GM19468 (cell line): Measurements from ENCODE around the gene OR51D1.

Experiments used
- ATAC-seq: cut with Tn5 transposase; IDR thresholded peaks from one replicate; pipeline ENCODE4 v1.9.1; 2021; ENCODE audit warnings: mild to moderate bottlenecking, moderate library complexity, moderate number of reproducible peaks; ENCODE audit not compliant: unreplicated experiment; ENCODE audit errors: extremely low read depth

The OR51D1 gene, protein sequence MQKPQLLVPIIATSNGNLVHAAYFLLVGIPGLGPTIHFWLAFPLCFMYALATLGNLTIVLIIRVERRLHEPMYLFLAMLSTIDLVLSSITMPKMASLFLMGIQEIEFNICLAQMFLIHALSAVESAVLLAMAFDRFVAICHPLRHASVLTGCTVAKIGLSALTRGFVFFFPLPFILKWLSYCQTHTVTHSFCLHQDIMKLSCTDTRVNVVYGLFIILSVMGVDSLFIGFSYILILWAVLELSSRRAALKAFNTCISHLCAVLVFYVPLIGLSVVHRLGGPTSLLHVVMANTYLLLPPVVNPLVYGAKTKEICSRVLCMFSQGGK

DNA sequence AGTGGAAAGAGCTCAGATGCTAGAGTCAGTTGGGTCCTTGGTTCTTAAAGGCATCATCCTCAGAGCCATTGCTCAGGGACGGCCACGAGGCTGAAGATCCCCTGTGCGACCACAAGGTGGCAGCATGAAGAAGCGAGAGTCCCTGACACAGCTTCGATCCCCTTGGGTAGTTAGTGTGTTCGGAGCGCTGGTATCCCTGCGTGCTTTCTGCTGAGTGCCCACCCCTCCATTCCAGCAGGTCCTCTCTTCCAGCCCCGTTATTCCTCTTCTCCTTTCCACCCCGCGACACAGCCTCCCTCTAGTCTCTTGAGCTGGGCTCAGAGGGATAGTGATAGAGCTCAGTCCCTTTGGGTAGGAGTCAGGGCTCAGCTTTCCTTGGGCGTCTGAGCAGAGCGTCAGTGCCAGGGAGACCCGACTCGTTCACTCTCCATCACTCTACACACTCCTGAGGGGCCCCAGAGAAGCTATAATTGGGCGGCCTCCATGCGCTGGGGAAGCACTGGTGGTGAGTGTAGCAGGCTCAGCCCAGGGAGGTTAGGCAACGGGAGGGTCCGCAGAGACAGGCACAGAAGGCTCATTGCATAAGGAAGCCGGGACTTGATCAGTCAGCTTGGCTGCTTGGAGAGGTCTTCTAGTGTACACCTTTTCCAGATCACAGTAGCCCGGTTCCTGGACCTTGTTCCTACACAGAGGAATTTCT lies at the start of gene OR51D1:
Gene OR51D1 (plus strand): TSS at position 516 of the 700 bp plus-strand sequence. CDS start 2,314 bp downstream, outside the sequence.
- ATAC-seq, result peak; percentile 90

DNA sequence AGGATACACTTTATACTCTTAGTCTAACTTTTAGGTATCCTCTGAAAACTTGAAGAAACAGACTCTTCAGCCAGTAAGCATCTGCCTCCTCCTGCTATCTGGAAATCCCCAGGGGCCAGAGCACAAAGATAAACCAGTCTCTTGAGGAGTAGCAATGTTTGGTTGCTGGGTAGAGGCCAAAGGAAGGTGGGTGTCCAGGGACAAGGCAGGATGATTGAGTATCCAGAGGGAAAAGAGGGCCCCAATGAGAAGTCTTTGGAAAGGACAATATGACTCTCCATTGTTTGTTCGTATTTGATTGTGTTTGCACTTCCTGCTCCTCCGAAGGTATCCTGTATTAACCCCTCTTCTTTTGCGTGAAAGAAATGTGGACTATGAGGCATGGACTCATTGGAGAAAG lies 48.3 kb upstream of the OR51D1 start:
- ATAC-seq, result no peak

DNA sequence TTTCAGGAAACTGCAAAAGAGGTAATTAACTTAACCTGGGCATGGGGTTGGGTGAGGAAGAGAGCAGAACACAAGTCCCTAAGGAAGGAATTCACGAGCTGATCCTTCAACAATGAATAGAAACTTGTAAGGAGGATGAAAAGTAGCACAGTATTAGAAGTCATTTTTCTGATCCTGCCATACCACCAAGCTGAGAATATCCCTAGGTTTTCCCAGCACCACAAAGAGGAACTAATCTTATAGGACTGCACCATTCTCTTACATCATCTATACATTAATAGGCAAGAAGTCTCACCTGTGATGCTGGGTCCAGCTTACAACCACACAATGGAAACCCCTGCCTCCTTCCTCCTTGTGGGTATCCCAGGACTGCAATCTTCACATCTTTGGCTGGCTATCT lies 43.5 kb upstream of the OR51D1 start, which contains the start of gene OR52I1:
Gene OR52I1 (plus strand): TSS at position 301 of the 400 bp plus-strand sequence. CDS start 0 bp downstream, at position 301.
- ATAC-seq, result no peak

DNA sequence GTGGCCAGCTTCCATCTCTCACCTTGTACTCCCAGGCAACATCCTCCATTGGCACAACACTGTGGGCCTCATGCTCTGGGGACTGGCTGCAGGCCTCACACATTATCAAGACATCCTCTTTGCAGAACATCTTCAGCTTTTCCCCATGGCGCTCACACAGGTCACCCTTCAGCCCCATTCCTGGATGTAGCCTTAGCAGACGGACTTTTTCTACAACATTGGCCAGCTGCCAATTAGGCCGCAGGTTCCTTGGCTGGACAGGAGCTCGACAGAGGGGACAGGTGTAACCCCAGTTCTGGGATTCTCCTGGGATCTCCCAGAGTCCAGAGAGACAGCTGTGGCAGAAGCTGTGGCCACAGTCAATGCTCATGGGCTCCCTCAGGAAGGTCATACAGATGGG lies 32.2 kb upstream of the OR51D1 start:
- no peak for ATAC-seq

DNA sequence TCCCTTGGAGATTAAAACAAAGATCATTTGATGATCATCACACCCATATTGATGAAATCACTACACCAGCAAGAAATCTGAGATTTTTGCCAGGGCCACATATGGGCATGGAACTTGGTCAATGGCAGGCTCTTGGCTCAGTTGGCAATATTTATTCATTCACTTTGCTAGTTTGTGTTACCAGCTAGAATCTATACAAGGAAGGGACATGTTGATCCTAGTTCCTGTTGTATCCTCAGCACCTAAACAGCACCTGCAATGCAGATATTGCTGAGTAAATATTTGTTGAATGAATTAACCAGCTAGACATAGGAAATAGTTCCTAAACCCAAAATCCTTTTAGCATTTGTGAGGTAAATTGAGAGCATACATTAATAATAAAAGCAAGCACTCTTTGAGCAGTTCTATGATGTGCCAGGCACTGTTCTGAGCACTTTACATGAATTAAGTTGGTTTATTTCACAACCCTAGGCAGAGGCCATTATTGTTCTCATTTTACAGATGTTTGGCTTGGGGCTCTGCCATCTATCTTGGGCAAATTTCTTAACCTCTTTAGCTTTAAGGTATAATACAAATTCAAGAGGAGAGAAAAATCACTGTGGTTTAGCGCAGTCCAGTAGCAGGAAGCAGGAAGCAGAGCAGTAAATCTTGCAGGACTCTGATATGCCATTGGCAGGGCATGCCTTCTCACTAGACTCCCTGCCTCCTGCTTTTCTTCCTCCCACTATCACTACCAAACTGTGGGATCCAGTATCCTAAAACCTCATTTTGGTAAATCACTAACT lies 30.9 kb upstream of the OR51D1 start:
- ATAC-seq, result no peak

DNA sequence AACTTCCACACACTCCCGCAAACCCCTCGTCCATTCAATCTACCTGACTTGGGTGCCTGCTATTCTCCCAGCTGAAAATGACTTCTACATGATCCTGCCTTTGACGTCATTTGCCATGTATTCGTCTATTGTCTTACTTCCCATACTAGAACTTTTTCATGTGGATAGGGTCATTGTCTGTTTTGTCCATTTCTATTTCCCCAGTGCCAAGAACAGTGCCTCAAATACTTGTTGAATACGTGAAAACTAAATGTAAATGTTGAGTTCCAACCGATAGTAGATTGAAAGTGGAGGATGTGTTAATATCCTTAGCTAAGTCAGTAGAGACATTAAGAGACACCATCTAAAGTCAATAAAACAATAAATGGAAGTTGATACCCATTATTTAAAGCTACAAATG lies 30.2 kb upstream of the OR51D1 start:
- no peak for ATAC-seq

DNA sequence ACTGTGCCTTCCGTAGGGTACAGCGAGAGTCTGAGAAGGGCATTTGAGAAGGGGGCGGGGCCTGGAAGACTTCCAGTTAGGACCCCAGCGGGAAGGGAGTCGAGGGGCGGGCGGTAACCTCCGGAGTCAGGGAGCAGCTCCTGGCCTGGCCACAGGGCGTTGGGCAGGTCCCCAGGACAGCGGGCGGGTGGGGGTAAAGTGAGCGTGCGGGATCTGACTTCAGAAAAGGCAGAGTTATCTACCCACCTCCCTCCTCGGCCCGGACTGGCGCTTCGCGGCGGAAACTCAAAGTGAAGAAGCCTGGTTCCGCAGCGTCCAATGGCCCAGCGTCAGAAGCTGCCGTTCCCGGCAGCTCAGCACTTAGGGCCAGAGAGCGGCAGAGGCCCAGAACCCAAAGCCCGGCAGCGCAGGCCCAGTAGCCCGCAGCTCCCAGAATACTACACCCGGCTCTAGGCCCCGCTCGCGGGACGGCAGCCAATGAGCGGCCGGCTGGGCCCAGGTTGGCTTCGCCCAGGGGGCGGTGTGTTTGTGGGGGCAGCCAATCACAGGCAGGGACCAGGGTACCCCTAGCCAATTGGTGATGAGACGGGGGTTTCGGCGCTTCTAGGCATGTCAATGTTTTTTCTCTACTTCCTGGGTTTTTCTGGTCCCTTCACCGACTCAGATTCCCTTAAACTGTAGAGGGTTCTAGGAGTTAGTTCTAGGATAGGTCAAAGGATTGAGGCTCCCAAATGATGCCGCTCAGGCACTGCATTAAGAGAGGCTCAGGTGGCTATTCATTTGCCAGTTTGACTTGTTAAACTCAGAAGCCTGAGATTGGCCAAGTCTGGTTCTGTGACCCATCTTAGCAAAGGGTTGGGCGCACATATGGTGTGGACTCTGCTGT lies 29.3 kb upstream of the OR51D1 start, which contains the start of gene TRIM68:
Gene TRIM68 (minus strand): TSS at position 451 of the 886 bp plus-strand sequence. CDS start 2,727 bp downstream, outside the sequence.
- peak; percentile 100 for ATAC-seq

DNA sequence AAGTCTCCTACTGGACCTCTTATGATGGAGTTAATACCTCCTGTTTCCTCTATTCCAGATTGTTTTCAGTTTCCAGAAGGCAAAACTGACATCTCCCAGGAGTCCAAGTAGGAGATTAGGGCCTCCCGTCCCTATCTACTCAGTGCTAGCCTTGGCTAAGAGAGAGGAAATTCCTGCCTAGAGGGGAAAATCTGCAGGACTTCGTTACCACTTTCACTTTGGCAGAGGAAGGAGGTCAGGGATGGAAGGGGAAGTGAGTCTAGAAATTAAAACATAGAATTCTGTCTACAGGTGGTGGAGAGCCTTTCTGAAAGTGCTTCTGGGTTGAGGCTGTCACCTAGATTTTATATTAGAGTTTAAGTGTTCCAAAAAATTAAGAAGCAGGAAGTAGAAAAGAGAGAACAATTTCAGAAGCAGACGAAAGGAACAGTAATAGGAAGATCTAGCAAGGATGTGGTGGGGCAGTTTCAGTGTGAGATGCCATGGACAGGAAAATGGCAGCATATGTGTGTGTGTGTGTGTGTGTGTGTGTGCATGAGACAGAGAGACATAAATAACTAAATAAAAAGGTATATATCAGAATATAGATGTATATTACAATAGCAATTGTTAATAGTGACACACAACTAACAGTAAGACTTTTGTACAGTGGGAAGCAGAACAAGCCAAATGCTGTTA lies 26.9 kb upstream of the OR51D1 start:
- no peak for ATAC-seq

DNA sequence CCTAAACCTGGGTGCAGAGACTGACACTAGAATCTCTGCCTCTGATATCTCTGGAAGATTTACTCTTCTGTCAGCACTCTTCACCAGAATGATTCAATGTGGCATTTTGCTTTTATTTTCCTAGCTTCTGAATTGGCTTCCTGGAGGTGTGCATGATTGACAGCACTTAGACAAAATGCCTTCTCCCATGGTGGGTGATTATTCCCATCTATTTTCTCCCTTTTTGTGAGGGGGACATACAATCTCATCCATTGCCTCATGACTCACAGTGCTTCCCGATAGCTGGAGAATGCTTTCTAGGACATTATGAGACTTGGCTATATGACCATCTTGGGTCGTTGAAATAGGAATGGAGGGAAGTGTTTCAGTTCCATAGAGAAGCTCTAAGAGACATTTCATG lies 25.3 kb upstream of the OR51D1 start:
- ATAC-seq, result no peak

DNA sequence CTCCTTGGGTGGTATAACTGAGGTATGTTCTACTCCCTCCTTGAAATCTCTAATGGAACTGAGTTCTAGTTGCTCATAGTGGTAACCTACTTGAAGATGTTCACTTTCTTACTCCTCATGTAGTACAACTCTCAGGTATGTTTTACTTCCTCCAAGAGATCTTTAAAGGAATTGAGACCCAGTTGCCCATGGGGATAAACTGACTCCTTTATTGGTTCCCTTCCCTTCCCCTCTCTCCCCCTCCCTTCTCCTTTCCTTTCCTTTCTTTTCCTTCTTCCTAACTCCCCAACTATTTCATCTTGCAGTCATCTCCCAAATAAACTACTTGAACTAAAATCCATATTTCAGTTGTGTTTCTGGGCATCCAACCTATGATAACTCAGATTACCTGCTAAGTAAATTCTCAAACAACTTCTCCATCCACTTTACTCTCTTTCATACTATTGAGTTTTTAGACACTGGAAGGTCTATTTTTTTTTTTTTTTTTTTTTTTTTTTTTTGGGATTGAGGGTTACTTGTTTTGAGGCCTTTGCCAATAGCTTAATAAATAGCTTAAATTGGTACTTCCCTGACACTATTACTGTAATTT lies 21.3 kb upstream of the OR51D1 start:
- ATAC-seq, result no peak

DNA sequence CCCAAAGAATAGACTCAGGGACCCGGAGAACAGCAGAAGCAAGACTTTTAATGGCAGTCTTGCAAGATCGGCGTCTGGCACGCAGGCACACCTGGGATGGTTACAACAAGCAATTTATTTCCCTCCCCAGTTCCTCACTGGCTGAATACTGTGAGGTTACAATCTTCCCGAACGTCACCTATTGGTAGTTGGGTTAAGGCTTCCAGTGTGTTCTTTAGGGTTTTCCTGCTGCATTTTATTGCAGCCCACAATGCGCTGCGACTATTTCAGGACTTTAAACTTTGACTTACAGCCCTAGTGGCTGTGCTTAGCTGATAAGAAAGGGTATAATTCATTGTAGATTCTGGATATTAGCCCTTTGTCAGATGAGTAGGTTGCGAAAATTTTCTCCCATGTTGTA lies 17.8 kb upstream of the OR51D1 start:
- no peak for ATAC-seq

DNA sequence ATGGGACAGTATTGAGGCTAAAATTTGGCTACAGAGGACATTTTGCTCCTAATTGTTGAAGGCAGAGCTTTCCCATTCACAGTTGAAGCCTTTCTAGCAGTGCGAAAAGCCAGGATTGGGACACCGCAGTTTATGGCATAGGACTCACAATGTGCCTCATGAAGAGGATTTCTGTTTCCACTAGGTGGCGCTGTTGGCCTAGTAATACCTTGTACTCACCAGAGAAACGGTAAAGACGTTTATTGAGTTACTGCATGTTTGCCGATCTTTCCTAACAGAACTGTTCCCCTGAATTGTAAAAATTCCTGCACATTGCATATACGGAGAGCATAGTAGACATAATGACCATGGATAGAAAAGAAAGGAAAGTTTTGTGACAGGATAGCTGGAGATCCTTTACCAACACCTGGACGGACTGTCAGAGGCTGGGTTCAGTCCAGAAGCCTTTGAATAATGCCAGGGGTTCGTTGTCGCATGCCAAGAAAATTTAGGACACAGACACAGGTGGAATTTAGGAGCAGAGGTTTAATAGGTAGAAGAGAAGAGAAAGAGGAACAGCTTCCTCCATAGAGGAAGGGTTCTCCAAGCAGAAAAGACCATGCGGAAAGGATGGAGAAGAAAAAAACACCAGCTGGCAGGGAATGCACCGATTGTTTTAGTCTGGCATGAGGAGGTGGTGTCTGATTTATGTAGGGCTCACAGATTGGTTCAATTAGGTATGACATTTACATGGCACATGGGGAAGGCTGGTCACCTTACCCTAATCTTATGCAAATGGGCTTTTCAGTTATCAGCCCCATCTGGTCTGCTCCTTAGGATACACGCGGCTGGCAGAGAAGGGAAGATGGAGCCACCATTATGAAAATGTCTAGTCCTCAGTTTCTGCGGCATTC lies 10.8 kb upstream of the OR51D1 start:
- peak; percentile 46 for ATAC-seq

DNA sequence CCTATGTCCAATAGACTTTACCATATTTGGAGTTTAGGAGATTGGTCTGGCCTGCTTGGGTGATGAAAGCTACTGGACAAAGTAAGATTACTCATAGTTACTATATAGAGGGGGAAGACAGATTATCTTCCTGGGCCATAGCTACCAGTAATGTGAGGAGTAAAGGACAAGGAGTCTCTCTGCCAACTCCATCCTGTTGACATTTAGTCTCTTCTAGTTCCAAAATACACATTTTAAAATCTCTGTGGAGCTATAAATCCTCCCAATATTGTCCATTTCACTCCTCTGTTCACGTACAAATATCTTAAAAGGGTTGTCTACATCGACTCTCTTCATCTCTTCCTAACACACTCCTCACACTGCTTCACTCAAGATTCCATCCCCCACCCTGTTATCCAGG lies 1.1 kb upstream of the OR51D1 start:
- ATAC-seq, result no peak

DNA sequence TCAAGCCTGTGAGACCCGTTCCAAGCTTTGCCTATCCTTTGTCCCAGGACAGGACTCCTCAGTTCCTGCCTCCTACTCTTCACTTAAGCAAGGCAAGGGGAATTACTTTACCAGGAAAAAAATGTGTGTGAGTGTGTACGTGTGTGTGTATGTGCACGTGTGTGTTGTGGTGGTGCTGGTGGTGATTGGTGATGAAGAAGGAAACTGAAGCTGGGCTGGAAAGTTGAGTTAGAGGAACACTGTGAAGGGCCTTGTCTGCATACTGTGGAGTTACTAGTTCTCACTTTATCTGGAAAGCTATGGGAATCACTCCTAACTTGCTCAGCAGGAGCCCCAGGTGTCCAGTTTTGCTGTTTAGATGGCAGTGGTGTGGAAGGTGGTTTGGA lies 378 bp downstream of the OR51D1 start:
- no peak for ATAC-seq

DNA sequence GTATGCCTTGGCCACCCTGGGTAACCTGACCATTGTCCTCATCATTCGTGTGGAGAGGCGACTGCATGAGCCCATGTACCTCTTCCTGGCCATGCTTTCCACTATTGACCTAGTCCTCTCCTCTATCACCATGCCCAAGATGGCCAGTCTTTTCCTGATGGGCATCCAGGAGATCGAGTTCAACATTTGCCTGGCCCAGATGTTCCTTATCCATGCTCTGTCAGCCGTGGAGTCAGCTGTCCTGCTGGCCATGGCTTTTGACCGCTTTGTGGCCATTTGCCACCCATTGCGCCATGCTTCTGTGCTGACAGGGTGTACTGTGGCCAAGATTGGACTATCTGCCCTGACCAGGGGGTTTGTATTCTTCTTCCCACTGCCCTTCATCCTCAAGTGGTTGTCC lies 2.7 kb downstream of the OR51D1 start:
- no peak for ATAC-seq

DNA sequence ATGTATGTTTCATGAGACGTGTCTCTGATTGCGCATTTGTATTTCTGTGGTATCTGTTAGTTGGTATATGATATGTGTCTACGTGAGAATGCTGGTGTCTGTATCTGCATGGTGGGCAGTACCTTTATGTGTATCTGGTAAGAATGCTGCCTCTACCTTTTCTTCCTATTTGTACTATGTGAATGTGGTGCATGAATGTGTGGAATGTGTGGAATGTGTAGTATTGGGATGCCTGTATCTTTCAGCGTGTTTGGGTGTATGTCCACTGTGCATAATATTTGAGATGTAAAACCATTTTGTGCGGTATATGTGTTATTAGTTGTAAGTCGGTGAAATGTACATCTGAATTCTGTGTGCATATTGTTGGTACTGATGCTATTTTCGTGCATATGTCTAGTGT lies 4.2 kb downstream of the OR51D1 start:
- no peak for ATAC-seq

DNA sequence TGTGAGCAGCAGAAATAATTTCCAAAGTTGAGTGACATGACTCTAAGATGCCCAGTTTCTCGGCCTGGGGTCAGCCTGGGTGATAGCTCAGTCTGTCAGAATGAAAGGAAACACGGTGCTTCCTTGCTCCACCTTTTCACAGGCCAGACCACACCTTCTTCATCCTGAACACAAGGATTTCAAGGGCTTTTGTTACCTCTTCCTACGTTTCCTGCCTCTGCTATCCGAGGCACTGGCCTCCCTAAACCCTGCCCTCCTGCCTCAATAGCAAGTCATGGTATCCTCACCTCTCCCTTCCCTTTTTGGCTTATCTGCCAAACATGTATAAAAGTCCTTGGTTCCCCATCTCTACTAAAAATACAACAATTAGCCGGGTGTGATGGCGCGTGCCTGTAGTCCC lies 4.8 kb downstream of the OR51D1 start:
- no peak for ATAC-seq

DNA sequence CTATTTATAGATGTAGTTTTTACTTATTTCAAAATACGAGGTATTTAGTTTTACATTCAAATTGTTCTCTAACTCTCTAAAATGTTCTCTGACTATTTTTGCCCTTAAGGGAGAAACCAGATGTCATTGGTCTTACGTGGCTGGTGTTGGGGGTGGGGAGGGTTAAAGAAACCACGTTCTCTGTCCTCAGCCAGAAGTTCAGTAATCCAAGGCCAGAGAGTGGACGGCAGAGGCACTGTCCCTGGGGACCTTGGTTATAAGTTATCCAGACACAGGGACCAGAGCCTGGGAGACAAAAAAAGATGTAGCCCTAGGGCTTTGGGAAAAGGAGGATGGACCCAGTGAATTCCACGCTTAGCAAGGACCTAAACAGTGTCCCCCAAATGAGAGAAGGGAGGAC lies 5.8 kb downstream of the OR51D1 start:
- no peak for ATAC-seq
